Activated T-cell treated with anti-CD3 and anti-CD28 coated beads, Interleukin-2, amount 50 U/mL, for 72 hours (primary cell): ENCODE data around the gene CAV1. TPM values are rescaled to one million over a fixed set of nuclear protein-coding genes. Genes with fewer than 3 reads are reported as not detected.

Source experiments
- ATAC-seq, 2 donors: fragments of 150-1000 bp; cut with Tn5 transposase; replicated peaks in 1 of 2; 2 replicates each; pipeline ENCODE4 v1.10.0; 2021; ENCODE audit warnings: moderate library complexity in 2 of 2, mild to moderate bottlenecking in 1 of 2
- DNase-seq, 2 donors: peaks; one replicate each; pipeline ENCODE4 v3.0.0; 2021 to 2022; ENCODE audit warnings: mixed read lengths in 1 of 2
- H3K27ac Mint-ChIP-seq: one replicate; pipeline ENCODE4 v1.8.0; 2022; ENCODE audit warnings: mild to moderate bottlenecking, moderate library complexity, mixed read lengths
- H3K27me3 Mint-ChIP-seq: one replicate; pipeline ENCODE4 v1.8.0; 2022; ENCODE audit warnings: low read depth, mixed read lengths
- H3K36me3 Mint-ChIP-seq, 2 donors: one replicate each; pipeline ENCODE4 v1.8.0; 2022; ENCODE audit warnings: mixed read lengths in 2 of 2, mild to moderate bottlenecking in 1 of 2; ENCODE audit not compliant: insufficient read depth in 2 of 2
- H3K4me1 Mint-ChIP-seq: one replicate; pipeline ENCODE4 v1.8.0; 2022; ENCODE audit warnings: low read depth, mixed read lengths
- H3K4me3 Mint-ChIP-seq, 2 donors: one replicate each; pipeline ENCODE4 v1.8.0; 2022; ENCODE audit warnings: mild to moderate bottlenecking in 2 of 2, mixed read lengths in 2 of 2, moderate library complexity in 2 of 2
- H3K9me3 Mint-ChIP-seq, 2 donors: one replicate each; pipeline ENCODE4 v1.8.0; 2022; ENCODE audit warnings: mixed read lengths in 2 of 2
- total RNA-seq, 2 donors: library from RNA; stranded (reverse); gene quantifications; one replicate each; pipeline ENCODE4 v1.2.3, GENCODE V29; 2022

Gene CAV1
- total RNA-seq, 2 donors from 2014 or later: 0.25 to 2.7 TPM

- Mint-ChIP-seq H3K4me1 (peaks cover 7% of the 10 kb centered on the region), H3K4me3 (peak overlapping the region; percentile 58 to 78), H3K27ac (no peak overlapping the region), H3K9me3 (no peaks in the 10 kb centered on the region), H3K36me3 (no peaks in the 10 kb centered on the region), H3K27me3 (peaks cover 48% of the 10 kb centered on the region)
- DNase-seq: peak in 1 of 2 donors; percentile 2
- ATAC-seq: peak; percentile 74 to 88
These were observed 13.0 kb upstream of the CAV1 start for GRCh38 chr7:116511552-116512519.

GRCh38 chr7:116512520-116513188 is 12.2 kb upstream of the CAV1 start:
- Mint-ChIP-seq H3K36me3 (no peaks in the 10 kb centered on the region), H3K27ac (no peak overlapping the region)

GRCh38 chr7:116515584-116515983 is 9.3 kb upstream of the CAV1 start:
- ATAC-seq (no peak), DNase-seq (no peak)
- no peaks in the 10 kb centered on the region for H3K36me3 Mint-ChIP-seq
- H3K9me3 Mint-ChIP-seq: no peaks in the 10 kb centered on the region
- peaks cover 51% of the 10 kb centered on the region for H3K27me3 Mint-ChIP-seq
- no peak overlapping the region for H3K4me3 Mint-ChIP-seq
- H3K4me1 Mint-ChIP-seq: peaks cover 7% of the 10 kb centered on the region
- H3K27ac Mint-ChIP-seq: no peak overlapping the region

More at GRCh38 chr7:116512520-116513188, 12.2 kb upstream of the CAV1 start:
- Mint-ChIP-seq H3K4me1 (peaks cover 7% of the 10 kb centered on the region), H3K27me3 (peaks cover 48% of the 10 kb centered on the region), H3K4me3 (peak overlapping the region in 1 of 2 donors; percentile 78), H3K9me3 (no peaks in the 10 kb centered on the region)
- ATAC-seq: no peak
- no peak for DNase-seq

- ATAC-seq (no peak), DNase-seq (no peak)
- Mint-ChIP-seq H3K27me3 (peaks cover 55% of the 10 kb centered on the region), H3K4me1 (peaks cover 7% of the 10 kb centered on the region), H3K27ac (no peak overlapping the region), H3K9me3 (no peaks in the 10 kb centered on the region), H3K36me3 (no peaks in the 10 kb centered on the region), H3K4me3 (no peak overlapping the region)
These were observed 8.5 kb upstream of the CAV1 start for GRCh38 chr7:116516324-116516723.

GRCh38 chr7:116517626-116518025 is 7.2 kb upstream of the CAV1 start:
- DNase-seq (no peak), ATAC-seq (no peak)
- Mint-ChIP-seq H3K27ac (no peak overlapping the region), H3K4me3 (no peak overlapping the region), H3K27me3 (peaks cover 59% of the 10 kb centered on the region), H3K9me3 (no peaks in the 10 kb centered on the region), H3K4me1 (no peaks in the 10 kb centered on the region), H3K36me3 (no peaks in the 10 kb centered on the region)

GRCh38 chr7:116518961-116519360 is 5.9 kb upstream of the CAV1 start:
- no peak overlapping the region for H3K4me3 Mint-ChIP-seq
- no peak overlapping the region for H3K27ac Mint-ChIP-seq
- DNase-seq: no peak
- peaks cover 59% of the 10 kb centered on the region for H3K27me3 Mint-ChIP-seq
- H3K4me1 Mint-ChIP-seq: no peaks in the 10 kb centered on the region
- ATAC-seq: no peak
- H3K9me3 Mint-ChIP-seq: no peaks in the 10 kb centered on the region
- no peaks in the 10 kb centered on the region for H3K36me3 Mint-ChIP-seq

- Mint-ChIP-seq H3K27me3 (peaks cover 63% of the 10 kb centered on the region), H3K4me1 (peaks cover 15% of the 10 kb centered on the region), H3K27ac (no peak overlapping the region), H3K9me3 (no peaks in the 10 kb centered on the region), H3K36me3 (no peaks in the 10 kb centered on the region), H3K4me3 (no peak overlapping the region)
- ATAC-seq (no peak), DNase-seq (no peak)
These were observed 3.7 kb upstream of the CAV1 start for GRCh38 chr7:116521046-116521664.

GRCh38 chr7:116522247-116522646 is 2.6 kb upstream of the CAV1 start:
- no peak overlapping the region for H3K4me3 Mint-ChIP-seq
- peaks cover 22% of the 10 kb centered on the region for H3K4me1 Mint-ChIP-seq
- peaks cover 74% of the 10 kb centered on the region for H3K27me3 Mint-ChIP-seq
- no peaks in the 10 kb centered on the region for H3K9me3 Mint-ChIP-seq
- ATAC-seq (no peak), DNase-seq (no peak)
- H3K27ac Mint-ChIP-seq: no peak overlapping the region
- no peaks in the 10 kb centered on the region for H3K36me3 Mint-ChIP-seq

- H3K27me3 Mint-ChIP-seq: peaks cover 86% of the 10 kb centered on the region
- peaks cover 29% of the 10 kb centered on the region for H3K4me1 Mint-ChIP-seq
- ATAC-seq (no peak), DNase-seq (no peak)
- H3K36me3 Mint-ChIP-seq: no peaks in the 10 kb centered on the region
- H3K27ac Mint-ChIP-seq: no peak overlapping the region
- H3K4me3 Mint-ChIP-seq: peak overlapping the region; percentile 59 to 96
- no peaks in the 10 kb centered on the region for H3K9me3 Mint-ChIP-seq
These were observed 621 bp upstream of the CAV1 start for GRCh38 chr7:116524221-116524608.

GRCh38 chr7:116525298-116525912 is 569 bp downstream of the CAV1 start:
- Mint-ChIP-seq H3K27me3 (peaks cover 85% of the 10 kb centered on the region), H3K4me1 (peaks cover 29% of the 10 kb centered on the region), H3K4me3 (peak overlapping the region; percentile 94 to 96), H3K9me3 (no peaks in the 10 kb centered on the region), H3K27ac (no peak overlapping the region), H3K36me3 (no peaks in the 10 kb centered on the region)
- ATAC-seq (peak; percentile 46 to 63), DNase-seq (peak; percentile 50 to 58)

GRCh38 chr7:116525913-116526861 is 1.4 kb downstream of the CAV1 start:
- peak; percentile 74 to 78 for DNase-seq
- H3K27ac Mint-ChIP-seq: no peak overlapping the region
- no peaks in the 10 kb centered on the region for H3K36me3 Mint-ChIP-seq
- no peaks in the 10 kb centered on the region for H3K9me3 Mint-ChIP-seq
- ATAC-seq: peak; percentile 92 to 95
- peaks cover 86% of the 10 kb centered on the region for H3K27me3 Mint-ChIP-seq
- H3K4me3 Mint-ChIP-seq: peak overlapping the region; percentile 94 to 96
- peaks cover 29% of the 10 kb centered on the region for H3K4me1 Mint-ChIP-seq

GRCh38 chr7:116526897-116527296 is 2.1 kb downstream of the CAV1 start:
- Mint-ChIP-seq H3K4me3 (peak overlapping the region; percentile 94 to 96), H3K36me3 (no peaks in the 10 kb centered on the region), H3K4me1 (peaks cover 29% of the 10 kb centered on the region), H3K27ac (no peak overlapping the region), H3K27me3 (peaks cover 80% of the 10 kb centered on the region), H3K9me3 (no peaks in the 10 kb centered on the region)
- DNase-seq: no peak
- ATAC-seq: no peak
